Measurements from ENCODE around the gene RNU4-1. TPM values are rescaled to one million over a fixed set of nuclear protein-coding genes. Genes with fewer than 3 reads are reported as not detected.

Gene RNU4-1
- total RNA-seq, 1 experiment from 2014 or later = 2,436 TPM

DNA sequence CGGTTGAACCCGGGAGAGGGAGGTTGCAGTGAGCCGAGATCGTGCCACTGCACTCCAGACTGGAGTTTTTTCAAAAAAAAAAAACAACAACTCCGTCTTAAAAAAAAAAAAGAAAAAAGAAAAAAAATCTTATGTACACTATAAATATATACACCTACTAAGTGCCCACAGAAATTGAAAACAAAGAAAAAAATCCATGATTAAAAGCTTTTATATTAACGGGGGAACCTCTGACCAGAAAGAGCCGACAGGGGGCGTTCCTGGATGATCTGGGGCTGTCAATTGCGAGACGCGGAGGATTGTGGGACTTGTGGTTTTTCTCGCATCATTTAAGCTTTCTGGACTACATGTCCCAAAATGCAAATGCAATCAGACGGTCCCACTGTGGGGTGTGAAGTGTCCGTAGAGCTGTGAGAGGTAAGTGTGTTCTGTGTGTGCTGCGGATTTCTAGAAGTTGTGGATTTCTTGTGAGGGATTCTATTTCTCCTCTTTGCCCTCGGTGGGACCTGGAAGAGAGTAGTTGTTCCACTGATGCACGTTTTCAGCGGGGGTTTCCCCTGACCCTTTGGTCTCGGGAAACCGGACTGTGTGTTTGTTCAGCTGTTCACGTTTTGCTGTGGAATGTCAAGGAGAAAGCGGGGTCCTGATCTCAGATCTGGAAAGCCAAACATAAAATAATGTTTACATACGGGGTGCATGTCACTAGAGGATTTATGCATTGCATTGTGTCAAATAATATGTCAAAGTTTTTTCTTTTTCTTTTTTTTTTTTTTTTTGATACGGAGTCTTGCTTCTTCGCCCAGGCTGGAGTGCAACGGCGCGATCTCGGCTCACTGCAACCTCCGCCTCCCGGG, 9.2 kb upstream of the RNU4-1 start, which contains the start of gene SIRT4 (continued):
- TF ChIP-seq ZNF317 (CRISPR knock-in tag; IDR thresholded peaks at IDR 0.05; ENCODE audit: borderline replicate concordance, low read depth) (no peak), EMX1 (CRISPR knock-in tag; IDR thresholded peaks at IDR 0.05) (no peak), ZNF671 (CRISPR knock-in tag; IDR thresholded peaks at IDR 0.05) (no peak), ZNF416 (CRISPR knock-in tag; IDR thresholded peaks at IDR 0.05) (no peak), NR3C1 (CRISPR knock-in tag; conservative IDR thresholded peaks at IDR 0.05; ENCODE audit: low read depth) (no peak), JUN (CRISPR knock-in tag; IDR thresholded peaks at IDR 0.05) (no peak), CTCF (IDR thresholded peaks at IDR 0.05) (peak; percentile 52; the same call in 1 of the 2 replicates), ATF6 (CRISPR knock-in tag; IDR thresholded peaks at IDR 0.05) (no peak), FOXP1 (CRISPR knock-in tag; IDR thresholded peaks at IDR 0.05; ENCODE audit: borderline replicate concordance) (no peak), ZNF138 (CRISPR knock-in tag; conservative IDR thresholded peaks at IDR 0.05) (no peak)
- TF ChIP-seq, protein P1, sequence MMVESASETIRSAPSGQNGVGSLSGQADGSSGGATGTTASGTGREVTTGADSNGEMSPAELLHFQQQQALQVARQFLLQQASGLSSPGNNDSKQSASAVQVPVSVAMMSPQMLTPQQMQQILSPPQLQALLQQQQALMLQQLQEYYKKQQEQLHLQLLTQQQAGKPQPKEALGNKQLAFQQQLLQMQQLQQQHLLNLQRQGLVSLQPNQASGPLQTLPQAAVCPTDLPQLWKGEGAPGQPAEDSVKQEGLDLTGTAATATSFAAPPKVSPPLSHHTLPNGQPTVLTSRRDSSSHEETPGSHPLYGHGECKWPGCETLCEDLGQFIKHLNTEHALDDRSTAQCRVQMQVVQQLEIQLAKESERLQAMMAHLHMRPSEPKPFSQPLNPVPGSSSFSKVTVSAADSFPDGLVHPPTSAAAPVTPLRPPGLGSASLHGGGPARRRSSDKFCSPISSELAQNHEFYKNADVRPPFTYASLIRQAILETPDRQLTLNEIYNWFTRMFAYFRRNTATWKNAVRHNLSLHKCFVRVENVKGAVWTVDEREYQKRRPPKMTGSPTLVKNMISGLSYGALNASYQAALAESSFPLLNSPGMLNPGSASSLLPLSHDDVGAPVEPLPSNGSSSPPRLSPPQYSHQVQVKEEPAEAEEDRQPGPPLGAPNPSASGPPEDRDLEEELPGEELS (CRISPR knock-in tag; IDR thresholded peaks at IDR 0.05) = 0 out of 2 replicates have a peak, but pooled peaks have one; percentile 34

GRCh38 chr12:120292411-120292660, 701 bp downstream of the RNU4-1 start:
- peaks cover 11% of the 10 kb centered on the region for H3K4me1 Mint-ChIP-seq
- ChIA-PET CTCF (interaction anchor here (2.1 to 6.2 kb wide), 4 partner anchors 10 to 62 kb away, joined by 8 to 145 read pairs (median 46); partner anchors contain the start of genes PXN and SIRT4), POLR2A (interaction anchor here (0.5 to 4.5 kb wide), 12 partner anchors 10 to 1411 kb away, joined by 3 to 157 read pairs (median 8); partner anchors contain the start of genes PXN, RAB35, RPLP0 and SIRT4)
- no peaks in the 10 kb centered on the region for H3K9me3 Mint-ChIP-seq
- H3K4me3 Mint-ChIP-seq = no peak overlapping the region
- DNase-seq (ENCODE audit: low spot score) (no peak), ATAC-seq (no peak)
- H3K36me3 Mint-ChIP-seq = no peaks in the 10 kb centered on the region
- no peak overlapping the region for H3K27ac Mint-ChIP-seq
- H3K27me3 Mint-ChIP-seq (ENCODE audit: low read depth) = no peaks in the 10 kb centered on the region; the same call in 1 of the 2 replicates
- TF ChIP-seq, protein P2, sequence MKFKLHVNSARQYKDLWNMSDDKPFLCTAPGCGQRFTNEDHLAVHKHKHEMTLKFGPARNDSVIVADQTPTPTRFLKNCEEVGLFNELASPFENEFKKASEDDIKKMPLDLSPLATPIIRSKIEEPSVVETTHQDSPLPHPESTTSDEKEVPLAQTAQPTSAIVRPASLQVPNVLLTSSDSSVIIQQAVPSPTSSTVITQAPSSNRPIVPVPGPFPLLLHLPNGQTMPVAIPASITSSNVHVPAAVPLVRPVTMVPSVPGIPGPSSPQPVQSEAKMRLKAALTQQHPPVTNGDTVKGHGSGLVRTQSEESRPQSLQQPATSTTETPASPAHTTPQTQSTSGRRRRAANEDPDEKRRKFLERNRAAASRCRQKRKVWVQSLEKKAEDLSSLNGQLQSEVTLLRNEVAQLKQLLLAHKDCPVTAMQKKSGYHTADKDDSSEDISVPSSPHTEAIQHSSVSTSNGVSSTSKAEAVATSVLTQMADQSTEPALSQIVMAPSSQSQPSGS (CRISPR knock-in tag; IDR thresholded peaks at IDR 0.05; ENCODE audit: borderline replicate concordance, low read depth) = no peak
- TF ChIP-seq, protein P3, sequence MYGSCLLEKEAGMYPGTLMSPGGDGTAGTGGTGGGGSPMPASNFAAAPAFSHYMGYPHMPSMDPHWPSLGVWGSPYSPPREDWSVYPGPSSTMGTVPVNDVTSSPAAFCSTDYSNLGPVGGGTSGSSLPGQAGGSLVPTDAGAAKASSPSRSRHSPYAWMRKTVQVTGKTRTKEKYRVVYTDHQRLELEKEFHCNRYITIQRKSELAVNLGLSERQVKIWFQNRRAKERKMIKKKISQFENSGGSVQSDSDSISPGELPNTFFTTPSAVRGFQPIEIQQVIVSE (CRISPR knock-in tag; IDR thresholded peaks at IDR 0.05; ENCODE audit: borderline replicate concordance) = no peak
- TF ChIP-seq, protein P4, sequence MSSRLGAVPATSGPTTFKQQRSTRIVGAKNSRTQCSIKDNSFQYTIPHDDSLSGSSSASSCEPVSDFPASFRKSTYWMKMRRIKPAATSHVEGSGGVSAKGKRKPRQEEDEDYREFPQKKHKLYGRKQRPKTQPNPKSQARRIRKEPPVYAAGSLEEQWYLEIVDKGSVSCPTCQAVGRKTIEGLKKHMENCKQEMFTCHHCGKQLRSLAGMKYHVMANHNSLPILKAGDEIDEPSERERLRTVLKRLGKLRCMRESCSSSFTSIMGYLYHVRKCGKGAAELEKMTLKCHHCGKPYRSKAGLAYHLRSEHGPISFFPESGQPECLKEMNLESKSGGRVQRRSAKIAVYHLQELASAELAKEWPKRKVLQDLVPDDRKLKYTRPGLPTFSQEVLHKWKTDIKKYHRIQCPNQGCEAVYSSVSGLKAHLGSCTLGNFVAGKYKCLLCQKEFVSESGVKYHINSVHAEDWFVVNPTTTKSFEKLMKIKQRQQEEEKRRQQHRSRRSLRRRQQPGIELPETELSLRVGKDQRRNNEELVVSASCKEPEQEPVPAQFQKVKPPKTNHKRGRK (CRISPR knock-in tag; IDR thresholded peaks at IDR 0.05; ENCODE audit: borderline replicate concordance) = no peak
- TF ChIP-seq ZNF281 (CRISPR knock-in tag; IDR thresholded peaks at IDR 0.05) (no peak), NFE2L1 (CRISPR knock-in tag; IDR thresholded peaks at IDR 0.05) (no peak), MXD4 (CRISPR knock-in tag; IDR thresholded peaks at IDR 0.05; ENCODE audit: borderline replicate concordance) (no peak), PRRX2 (CRISPR knock-in tag; IDR thresholded peaks at IDR 0.05) (no peak), ETV6 (CRISPR knock-in tag; IDR thresholded peaks at IDR 0.05) (no peak), MYBL2 (CRISPR knock-in tag; IDR thresholded peaks at IDR 0.05) (no peak)
- TF ChIP-seq, protein P5, sequence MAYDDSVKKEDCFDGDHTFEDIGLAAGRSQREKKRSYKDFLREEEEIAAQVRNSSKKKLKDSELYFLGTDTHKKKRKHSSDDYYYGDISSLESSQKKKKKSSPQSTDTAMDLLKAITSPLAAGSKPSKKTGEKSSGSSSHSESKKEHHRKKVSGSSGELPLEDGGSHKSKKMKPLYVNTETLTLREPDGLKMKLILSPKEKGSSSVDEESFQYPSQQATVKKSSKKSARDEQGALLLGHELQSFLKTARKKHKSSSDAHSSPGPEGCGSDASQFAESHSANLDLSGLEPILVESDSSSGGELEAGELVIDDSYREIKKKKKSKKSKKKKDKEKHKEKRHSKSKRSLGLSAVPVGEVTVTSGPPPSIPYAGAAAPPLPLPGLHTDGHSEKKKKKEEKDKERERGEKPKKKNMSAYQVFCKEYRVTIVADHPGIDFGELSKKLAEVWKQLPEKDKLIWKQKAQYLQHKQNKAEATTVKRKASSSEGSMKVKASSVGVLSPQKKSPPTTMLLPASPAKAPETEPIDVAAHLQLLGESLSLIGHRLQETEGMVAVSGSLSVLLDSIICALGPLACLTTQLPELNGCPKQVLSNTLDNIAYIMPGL (CRISPR knock-in tag; IDR thresholded peaks at IDR 0.05) = no peak

Data from WTC11 (cell line).